Fibroblast of skin of right quadriceps (primary cell): ENCODE data around the gene AK8.

ENCODE experiments used
- DNase-seq: peaks from one replicate; pipeline ENCODE4 v3.0.0-alpha.2; 2013

The AK8 gene

DNA sequence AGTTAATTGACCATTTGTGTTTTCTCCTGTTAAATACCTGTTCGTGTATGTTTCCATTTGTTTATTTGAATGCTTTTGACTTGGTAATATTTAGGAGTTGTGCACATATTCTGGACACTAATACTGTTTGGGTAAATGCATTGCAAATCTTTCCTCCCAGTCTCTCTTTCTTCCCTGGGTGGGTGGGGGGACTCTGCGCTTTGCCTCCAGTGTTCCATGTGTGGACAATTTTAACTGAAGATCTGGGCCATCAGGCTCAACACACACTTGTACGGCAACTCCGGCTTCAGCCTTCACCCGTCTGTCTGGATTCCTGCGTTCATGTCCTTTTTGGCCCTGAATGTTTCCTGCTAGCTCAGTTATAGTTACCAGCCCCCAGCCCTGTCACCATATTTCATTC lies 167.8 kb downstream of the AK8 start:
- no peak for DNase-seq

GRCh38 chr9:132708769-132709430 lies 169.2 kb downstream of the AK8 start:
- no peak for DNase-seq

GRCh38 chr9:132708239-132708638 lies 169.8 kb downstream of the AK8 start:
- DNase-seq: no peak

GRCh38 chr9:132703336-132703735 lies 174.7 kb downstream of the AK8 start:
- DNase-seq: no peak

DNA sequence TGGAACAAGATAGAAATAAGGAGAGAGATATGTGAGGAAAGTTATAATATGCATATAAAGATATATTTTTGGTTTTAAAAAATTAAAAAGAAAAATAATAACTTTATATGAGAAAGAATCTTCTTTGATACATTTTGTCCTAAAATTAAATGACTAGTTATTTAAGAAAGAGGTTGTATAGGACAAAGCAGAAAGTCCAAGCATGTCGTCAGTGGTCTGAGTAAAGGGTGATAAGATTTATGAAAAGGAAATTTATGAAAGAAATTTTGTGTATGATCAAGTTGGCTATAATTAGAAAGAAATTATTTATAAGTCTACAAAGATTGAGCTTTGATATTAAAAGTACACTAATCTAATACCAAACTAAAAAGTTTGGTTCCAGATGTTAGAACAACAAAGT lies 175.8 kb downstream of the AK8 start:
- DNase-seq: no peak

- no peak for DNase-seq
Observed at GRCh38 chr9:132699956-132700355, 178.1 kb downstream of the AK8 start.

DNA sequence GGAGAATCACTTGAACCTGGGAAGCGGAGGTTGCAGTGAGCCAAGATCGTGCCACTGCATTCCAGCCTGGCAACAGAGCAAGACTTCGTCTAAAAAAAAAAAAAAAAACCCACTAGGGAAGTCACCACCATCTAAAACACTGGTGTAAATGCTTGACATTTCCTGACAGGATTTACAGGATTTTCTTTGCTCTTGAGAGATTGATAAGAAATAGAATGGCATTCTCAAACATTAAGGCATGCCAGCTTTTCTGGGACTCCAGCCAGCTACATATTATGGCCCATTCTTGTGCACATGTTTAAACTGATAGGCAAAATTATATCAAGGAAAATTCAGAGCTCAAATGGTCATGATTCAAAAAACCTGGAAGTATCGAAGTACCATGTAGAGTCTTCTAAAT lies 179.1 kb downstream of the AK8 start:
- no peak for DNase-seq

GRCh38 chr9:132697230-132697629 lies 180.9 kb downstream of the AK8 start:
- DNase-seq: no peak

DNA sequence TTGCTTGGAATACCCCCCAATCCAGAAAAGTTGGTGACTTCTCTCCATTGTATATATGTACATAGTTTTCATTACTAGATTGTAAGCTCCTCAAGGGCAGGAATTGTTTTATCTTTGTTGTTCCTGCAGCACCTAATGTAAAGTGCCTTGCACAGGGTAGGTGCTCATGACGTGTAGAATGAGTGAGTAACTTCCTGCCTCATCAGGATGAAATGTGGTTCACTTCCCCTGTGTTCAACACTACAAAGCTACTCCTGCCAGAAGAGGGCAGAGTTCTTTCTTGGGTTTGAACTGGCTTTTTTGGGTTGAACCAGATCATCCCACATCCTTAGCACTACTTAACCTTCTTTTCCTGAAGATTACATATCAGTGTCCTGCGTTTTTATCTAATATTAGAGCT lies 183.9 kb downstream of the AK8 start:
- DNase-seq: no peak

- DNase-seq: peak; percentile 17
Observed at GRCh38 chr9:132690696-132691095, 187.4 kb downstream of the AK8 start.

- DNase-seq: no peak
Observed at GRCh38 chr9:132683873-132684272, 194.2 kb downstream of the AK8 start.

GRCh38 chr9:132681561-132681960 lies 196.5 kb downstream of the AK8 start:
- DNase-seq: no peak

GRCh38 chr9:132679946-132680625 lies 198.0 kb downstream of the AK8 start:
- DNase-seq: no peak

DNA sequence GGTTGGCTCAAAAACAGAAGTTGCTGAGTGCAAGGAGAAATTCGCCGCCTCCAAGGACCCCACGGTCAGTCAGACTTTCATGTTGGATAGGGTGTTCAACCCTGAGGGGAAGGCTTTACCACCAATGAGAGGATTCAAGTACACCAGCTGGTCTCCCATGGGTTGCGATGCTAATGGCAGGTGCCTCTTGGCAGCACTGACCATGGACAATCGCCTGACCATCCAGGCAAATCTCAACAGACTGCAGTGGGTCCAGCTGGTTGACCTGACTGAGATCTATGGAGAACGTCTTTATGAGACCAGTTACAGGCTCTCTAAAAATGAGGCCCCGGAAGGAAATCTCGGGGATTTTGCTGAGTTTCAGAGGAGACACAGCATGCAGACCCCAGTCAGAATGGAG lies 200.1 kb downstream of the AK8 start:
- DNase-seq: no peak
